HG02678 (cell line): Measurements from ENCODE around the gene SUMF2.
"Not testable (repeated sequence)": the region's sequence is repeated elsewhere in the genome, so short reads cannot be mapped to it uniquely, and the experiment has no call there.

Experiments used
- ATAC-seq: cut with Tn5 transposase; IDR thresholded peaks from one replicate; pipeline ENCODE4 v1.9.1; 2021; ENCODE audit warnings: mild to moderate bottlenecking, moderate library complexity; ENCODE audit not compliant: unreplicated experiment

SUMF2 gene

GRCh38 chr7:56106108-56107073, 42.3 kb downstream of the SUMF2 start, which contains the start of gene CHCHD2:
Gene CHCHD2 (minus strand): TSS chr7:56106476. CDS start chr7:56106413, 63 bp downstream.
- peak; percentile 100 for ATAC-seq

DNA sequence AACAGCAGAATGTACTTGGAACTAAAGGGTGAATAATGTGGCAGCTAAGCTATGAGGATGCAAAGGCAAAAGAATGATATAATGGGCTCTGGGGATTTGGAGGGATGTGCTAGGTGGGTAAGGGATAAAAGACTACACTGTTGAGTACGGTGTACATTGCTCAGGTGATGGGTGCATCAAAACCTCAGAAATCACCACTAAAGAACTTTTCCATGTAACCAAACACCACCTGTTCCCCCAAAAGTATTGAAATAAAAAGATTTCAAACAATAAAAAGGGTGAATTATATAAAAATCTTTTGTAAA, 43.8 kb downstream of the SUMF2 start:
- ATAC-seq: no peak

- no peak for ATAC-seq
These were observed 46.5 kb downstream of the SUMF2 start for GRCh38 chr7:56110611-56111010.

GRCh38 chr7:56112244-56112643, 48.2 kb downstream of the SUMF2 start:
- not testable (repeated sequence) for ATAC-seq

GRCh38 chr7:56115852-56116538, 51.9 kb downstream of the SUMF2 start, which contains the start of gene NUPR2:
Gene NUPR2 (minus strand): TSS chr7:56116417. CDS start chr7:56116314, 103 bp downstream.
- ATAC-seq: no peak

GRCh38 chr7:56121440-56121839, 57.4 kb downstream of the SUMF2 start:
- ATAC-seq: no peak

DNA sequence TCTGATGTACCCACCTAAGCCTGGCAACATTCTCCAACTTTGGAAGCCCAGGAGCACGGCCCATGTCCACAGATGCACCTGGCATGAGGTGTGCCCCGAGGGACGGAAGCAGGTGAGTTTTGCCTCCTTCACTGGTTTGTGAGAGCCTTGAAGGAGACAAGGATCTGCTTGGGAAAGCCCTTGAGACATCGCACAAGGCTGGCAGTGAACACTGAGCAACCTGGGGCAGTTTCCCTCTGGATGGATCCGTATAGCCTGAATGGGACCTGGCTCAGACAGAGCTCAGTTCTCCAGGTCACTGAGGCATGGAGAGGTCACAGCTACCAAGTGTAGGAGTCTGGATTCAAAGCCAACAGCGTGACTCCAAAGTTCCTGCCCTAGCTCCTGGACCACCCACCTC, 60.9 kb downstream of the SUMF2 start:
- ATAC-seq: no peak

DNA sequence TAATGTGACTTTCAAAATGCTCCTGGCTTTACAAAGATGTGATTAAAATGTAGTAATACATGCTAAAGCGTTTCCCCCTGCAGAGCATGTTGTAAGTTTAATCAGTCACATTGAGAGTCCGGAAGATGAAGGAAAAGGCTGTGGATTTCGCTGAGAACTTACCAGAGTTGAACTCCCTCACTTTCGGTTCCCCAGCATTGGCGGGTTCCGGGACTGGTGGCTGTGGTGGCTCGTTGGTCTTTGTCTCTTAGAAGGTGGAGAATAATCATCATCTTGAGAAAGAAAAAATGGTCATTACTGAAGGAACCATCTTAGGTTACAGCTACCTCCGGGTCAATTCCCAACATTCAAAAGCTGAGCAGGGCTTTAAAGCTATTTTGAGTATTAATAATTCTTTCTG, 61.7 kb downstream of the SUMF2 start:
- ATAC-seq: no peak

DNA sequence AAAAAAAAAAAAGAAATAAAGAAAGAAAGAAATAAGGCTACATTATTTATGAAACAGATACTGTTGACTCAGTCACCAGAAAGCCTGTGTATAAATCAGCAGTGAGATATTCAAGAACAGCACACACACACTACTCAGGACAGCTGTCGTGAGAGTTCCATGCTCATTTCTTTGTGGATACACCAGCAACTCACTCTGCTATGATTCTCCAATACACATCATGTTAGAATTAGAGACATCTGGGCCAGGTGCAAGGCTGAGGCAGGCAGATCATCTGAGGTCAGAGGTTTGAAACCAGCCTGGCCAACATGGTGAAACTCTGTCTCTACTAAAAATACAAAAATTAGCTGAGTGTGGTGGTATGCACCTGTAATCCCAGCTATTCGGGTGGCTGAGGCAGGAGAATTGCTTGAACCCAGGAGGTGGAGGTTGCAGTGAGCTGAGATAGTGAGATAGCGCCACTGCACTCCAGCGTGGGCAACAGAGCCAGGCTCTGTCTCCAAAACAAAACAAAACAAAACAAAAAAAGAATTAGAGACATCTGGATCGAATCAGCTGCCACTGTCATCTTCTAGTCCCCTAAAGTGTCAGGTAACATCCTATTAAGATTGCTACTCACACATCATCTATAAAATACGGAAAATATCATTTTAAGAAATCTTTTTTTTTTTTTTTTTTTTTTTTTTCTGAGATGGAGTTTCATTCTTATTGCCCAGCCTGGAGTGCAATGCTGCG, 63.3 kb downstream of the SUMF2 start:
- ATAC-seq: no peak
